Measurements from ENCODE around the gene KRT1. TPM values are rescaled to one million over a fixed set of nuclear protein-coding genes. Genes with fewer than 3 reads are reported as not detected.

Gene KRT1
- total and polyA plus RNA-seq, 2 experiments from 2014 or later = 0.13 TPM; not detected in 1

DNA sequence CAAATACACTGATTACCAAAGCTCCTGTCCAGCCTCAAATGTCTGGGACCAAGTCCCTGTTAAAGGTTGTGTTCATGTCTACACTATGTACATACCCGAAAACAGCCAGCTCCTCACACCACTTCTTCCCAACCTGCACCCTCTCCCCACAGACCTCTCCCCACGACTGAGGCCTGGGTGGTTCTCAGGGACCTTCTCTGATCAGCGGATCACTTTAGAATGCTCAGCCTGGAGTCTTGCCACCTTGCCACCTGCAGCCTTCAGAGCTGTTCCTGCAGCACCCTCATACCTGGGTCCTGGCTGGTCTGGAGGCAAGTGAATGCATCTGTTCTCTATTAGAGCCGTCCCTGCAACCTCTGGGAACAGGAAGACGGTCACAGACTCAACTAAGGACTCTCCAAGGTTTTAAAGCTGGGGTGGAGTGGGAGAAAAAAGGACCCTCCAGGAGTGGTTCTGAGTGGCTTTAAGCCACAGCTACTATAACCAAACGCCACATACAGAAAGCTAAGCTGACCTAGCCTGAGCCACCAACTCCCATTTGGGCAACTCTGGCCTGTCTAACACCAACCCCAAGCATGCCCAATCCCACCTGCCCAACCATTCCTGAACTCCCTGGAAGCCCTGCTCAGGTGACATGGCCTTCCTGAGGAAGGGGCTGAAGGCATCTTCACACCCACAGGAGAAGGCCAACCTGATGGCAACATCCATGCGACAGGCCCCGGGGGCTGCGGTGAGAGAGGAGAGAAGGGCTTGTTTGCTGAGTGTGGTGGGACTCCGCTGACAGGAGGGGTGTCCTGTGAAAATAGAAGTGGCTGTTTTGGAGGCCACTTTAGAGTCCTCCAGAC is 36.8 kb downstream of the KRT1 start:
- H3K27ac ChIP-seq = no peak overlapping the region
- H2AFZ ChIP-seq = no peak overlapping the region
- no peaks in the 10 kb centered on the region for H3K9me2 ChIP-seq (replicated peaks; ENCODE audit: insufficient read depth)
- no peak for DNase-seq (ENCODE audit: low spot score)
- H3K27me3 ChIP-seq = peaks cover 22% of the 10 kb centered on the region
- peaks cover 4% of the 10 kb centered on the region for H3K4me1 ChIP-seq (ENCODE audit: insufficient read depth)
- no peaks in the 10 kb centered on the region for H3K79me2 ChIP-seq
- H3K9me3 ChIP-seq (ENCODE audit: low read depth) = no peaks in the 10 kb centered on the region
- H3K36me3 ChIP-seq (replicated peaks; ENCODE audit: insufficient read depth, low read depth) = no peaks in the 10 kb centered on the region
- H3K4me3 ChIP-seq = no peak overlapping the region
- H3K4me2 ChIP-seq = no peak overlapping the region
- TF ChIP-seq, protein P1, sequence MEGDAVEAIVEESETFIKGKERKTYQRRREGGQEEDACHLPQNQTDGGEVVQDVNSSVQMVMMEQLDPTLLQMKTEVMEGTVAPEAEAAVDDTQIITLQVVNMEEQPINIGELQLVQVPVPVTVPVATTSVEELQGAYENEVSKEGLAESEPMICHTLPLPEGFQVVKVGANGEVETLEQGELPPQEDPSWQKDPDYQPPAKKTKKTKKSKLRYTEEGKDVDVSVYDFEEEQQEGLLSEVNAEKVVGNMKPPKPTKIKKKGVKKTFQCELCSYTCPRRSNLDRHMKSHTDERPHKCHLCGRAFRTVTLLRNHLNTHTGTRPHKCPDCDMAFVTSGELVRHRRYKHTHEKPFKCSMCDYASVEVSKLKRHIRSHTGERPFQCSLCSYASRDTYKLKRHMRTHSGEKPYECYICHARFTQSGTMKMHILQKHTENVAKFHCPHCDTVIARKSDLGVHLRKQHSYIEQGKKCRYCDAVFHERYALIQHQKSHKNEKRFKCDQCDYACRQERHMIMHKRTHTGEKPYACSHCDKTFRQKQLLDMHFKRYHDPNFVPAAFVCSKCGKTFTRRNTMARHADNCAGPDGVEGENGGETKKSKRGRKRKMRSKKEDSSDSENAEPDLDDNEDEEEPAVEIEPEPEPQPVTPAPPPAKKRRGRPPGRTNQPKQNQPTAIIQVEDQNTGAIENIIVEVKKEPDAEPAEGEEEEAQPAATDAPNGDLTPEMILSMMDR (IDR thresholded peaks at IDR 0.05; ENCODE audit: poor library complexity) = no peak
- no peak for TF ChIP-seq EZH2phosphoT487 (IDR thresholded peaks at IDR 0.05; ENCODE audit: low read depth, severe bottlenecking, unreplicated experiment)
- no peak for TF ChIP-seq EZH2 (IDR thresholded peaks at IDR 0.05; ENCODE audit: borderline replicate concordance)
- H4K20me1 ChIP-seq (ENCODE audit: insufficient read depth, poor library complexity, severe bottlenecking) = no peaks in the 10 kb centered on the region
- WGBS (ENCODE audit: low lambda C conversion rate, missing lambda C conversion rate) = 79% methylated on average over 10 of the region's 10 CpGs

DNA sequence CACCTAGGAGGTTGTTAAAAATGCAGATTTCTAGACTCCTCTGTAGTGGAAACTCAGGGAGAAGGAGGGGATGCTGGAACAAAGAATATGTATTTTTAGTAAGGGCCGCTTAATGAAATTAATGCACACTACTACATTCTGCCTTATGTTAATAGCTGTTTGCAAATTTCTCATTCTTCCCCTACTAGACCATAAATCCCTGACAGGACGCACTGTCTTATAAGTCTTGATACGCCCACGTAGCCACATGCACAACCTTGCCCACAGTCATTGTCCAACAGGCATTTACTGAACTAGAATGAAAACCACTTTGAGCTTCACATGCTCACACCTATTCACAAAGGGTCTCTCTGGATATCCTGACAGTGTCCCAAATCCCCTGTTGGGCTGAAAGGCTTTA is 38.7 kb downstream of the KRT1 start:
- Histone ChIP-seq H3K27ac (no peak overlapping the region), H3K9me3 (ENCODE audit: low read depth) (no peaks in the 10 kb centered on the region), H3K9me2 (replicated peaks; ENCODE audit: insufficient read depth) (no peaks in the 10 kb centered on the region), H4K20me1 (ENCODE audit: insufficient read depth, poor library complexity, severe bottlenecking) (no peaks in the 10 kb centered on the region), H3K27me3 (peaks cover 22% of the 10 kb centered on the region), H3K79me2 (no peaks in the 10 kb centered on the region), H3K4me3 (no peak overlapping the region), H3K4me2 (no peak overlapping the region), H3K36me3 (replicated peaks; ENCODE audit: insufficient read depth, low read depth) (no peaks in the 10 kb centered on the region), H3K4me1 (ENCODE audit: insufficient read depth) (peaks cover 8% of the 10 kb centered on the region), H2AFZ (no peak overlapping the region)
- 92% methylated on average over 4 of the region's 4 CpGs for WGBS (ENCODE audit: low lambda C conversion rate, missing lambda C conversion rate)
- no peak for DNase-seq (ENCODE audit: low spot score)
- no peak for TF ChIP-seq EZH2 (IDR thresholded peaks at IDR 0.05; ENCODE audit: borderline replicate concordance)
- TF ChIP-seq EZH2phosphoT487 (IDR thresholded peaks at IDR 0.05; ENCODE audit: low read depth, severe bottlenecking, unreplicated experiment) = no peak
- TF ChIP-seq, protein P1 (IDR thresholded peaks at IDR 0.05; ENCODE audit: poor library complexity) = no peak

DNA sequence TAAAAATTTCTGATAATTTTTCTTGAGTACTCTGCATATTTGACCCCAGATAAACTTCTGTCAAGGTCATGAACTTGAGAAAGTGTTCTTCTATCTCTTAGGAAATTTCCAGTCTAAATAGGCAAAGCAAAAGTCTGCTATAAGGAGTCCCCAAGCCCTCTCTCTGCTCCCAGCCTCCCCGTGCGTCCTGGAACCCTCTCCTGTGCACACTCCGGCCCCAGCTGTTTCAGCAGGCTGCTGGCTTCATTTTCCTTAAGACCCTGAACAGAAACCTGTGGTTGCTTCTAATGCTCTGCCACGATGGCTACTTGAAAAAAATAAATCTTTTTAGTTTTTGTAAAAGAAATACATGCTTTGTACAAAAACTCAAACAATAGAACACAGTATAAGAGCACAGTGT is 42.9 kb downstream of the KRT1 start:
- Histone ChIP-seq H4K20me1 (ENCODE audit: insufficient read depth, poor library complexity, severe bottlenecking) (no peaks in the 10 kb centered on the region), H3K4me1 (ENCODE audit: insufficient read depth) (peaks cover 3% of the 10 kb centered on the region)

More for the DNA sequence above, 42.9 kb downstream of the KRT1 start:
- Histone ChIP-seq H3K79me2 (no peaks in the 10 kb centered on the region), H3K27me3 (peaks cover 25% of the 10 kb centered on the region), H3K4me2 (no peak overlapping the region), H3K36me3 (replicated peaks; ENCODE audit: insufficient read depth, low read depth) (no peaks in the 10 kb centered on the region), H2AFZ (no peak overlapping the region), H3K4me3 (no peak overlapping the region), H3K9me2 (replicated peaks; ENCODE audit: insufficient read depth) (no peaks in the 10 kb centered on the region), H3K27ac (no peak overlapping the region), H3K9me3 (ENCODE audit: low read depth) (no peaks in the 10 kb centered on the region)
- TF ChIP-seq EZH2 (IDR thresholded peaks at IDR 0.05; ENCODE audit: borderline replicate concordance) = no peak
- TF ChIP-seq, protein P1 (IDR thresholded peaks at IDR 0.05; ENCODE audit: poor library complexity) = no peak
- TF ChIP-seq EZH2phosphoT487 (IDR thresholded peaks at IDR 0.05; ENCODE audit: low read depth, severe bottlenecking, unreplicated experiment) = no peak
- 74% methylated on average over 4 of the region's 4 CpGs for WGBS (ENCODE audit: low lambda C conversion rate, missing lambda C conversion rate)
- DNase-seq (ENCODE audit: low spot score) = no peak
